WI38 (cell line): ENCODE results near the gene CD3E.

Experiments
- H3K4me3 ChIP-seq: 2 replicates; pipeline ENCODE4 v1.5.1; 2011; ENCODE audit warnings: low read depth, mild to moderate bottlenecking, control low read depth, low read length
- CTCF ChIP-seq: IDR thresholded peaks from 2 replicates; pipeline ENCODE4 v1.5.1; 2012; ENCODE audit warnings: low read depth, mild to moderate bottlenecking, control low read depth, low read length

The CD3E gene

GRCh38 chr11:118289401-118289800 lies 15.1 kb upstream of the CD3E start:
- no peak overlapping the region for H3K4me3 ChIP-seq
- TF ChIP-seq CTCF, result no peak

- no peak overlapping the region for H3K4me3 ChIP-seq
- TF ChIP-seq CTCF, result no peak
Observed at GRCh38 chr11:118290923-118291322, 13.6 kb upstream of the CD3E start.

GRCh38 chr11:118291477-118292135 lies 12.9 kb upstream of the CD3E start:
- no peak for TF ChIP-seq CTCF

GRCh38 chr11:118294053-118294452 lies 10.5 kb upstream of the CD3E start:
- no peak for TF ChIP-seq CTCF
- no peak overlapping the region for H3K4me3 ChIP-seq

More at GRCh38 chr11:118291477-118292135, 12.9 kb upstream of the CD3E start:
- H3K4me3 ChIP-seq, result no peak overlapping the region

GRCh38 chr11:118295199-118295598 lies 9.3 kb upstream of the CD3E start:
- H3K4me3 ChIP-seq, result no peak overlapping the region
- TF ChIP-seq CTCF, result no peak

GRCh38 chr11:118295815-118296454 lies 8.6 kb upstream of the CD3E start:
- H3K4me3 ChIP-seq, result no peak overlapping the region

More at GRCh38 chr11:118295815-118296454, 8.6 kb upstream of the CD3E start:
- TF ChIP-seq CTCF, result no peak
